ENCODE data around the gene SLC7A9.
"Not testable (repeated sequence)": the region's sequence is repeated elsewhere in the genome, so short reads cannot be mapped to it uniquely, and the experiment has no call there.

The SLC7A9 gene

GRCh38 chr19:32789429-32789828 is 80.1 kb downstream of the SLC7A9 start:
- no peak overlapping the region for H3K4me3 ChIP-seq (ENCODE audit: low read depth, low read length)
- TF ChIP-seq, protein P1, sequence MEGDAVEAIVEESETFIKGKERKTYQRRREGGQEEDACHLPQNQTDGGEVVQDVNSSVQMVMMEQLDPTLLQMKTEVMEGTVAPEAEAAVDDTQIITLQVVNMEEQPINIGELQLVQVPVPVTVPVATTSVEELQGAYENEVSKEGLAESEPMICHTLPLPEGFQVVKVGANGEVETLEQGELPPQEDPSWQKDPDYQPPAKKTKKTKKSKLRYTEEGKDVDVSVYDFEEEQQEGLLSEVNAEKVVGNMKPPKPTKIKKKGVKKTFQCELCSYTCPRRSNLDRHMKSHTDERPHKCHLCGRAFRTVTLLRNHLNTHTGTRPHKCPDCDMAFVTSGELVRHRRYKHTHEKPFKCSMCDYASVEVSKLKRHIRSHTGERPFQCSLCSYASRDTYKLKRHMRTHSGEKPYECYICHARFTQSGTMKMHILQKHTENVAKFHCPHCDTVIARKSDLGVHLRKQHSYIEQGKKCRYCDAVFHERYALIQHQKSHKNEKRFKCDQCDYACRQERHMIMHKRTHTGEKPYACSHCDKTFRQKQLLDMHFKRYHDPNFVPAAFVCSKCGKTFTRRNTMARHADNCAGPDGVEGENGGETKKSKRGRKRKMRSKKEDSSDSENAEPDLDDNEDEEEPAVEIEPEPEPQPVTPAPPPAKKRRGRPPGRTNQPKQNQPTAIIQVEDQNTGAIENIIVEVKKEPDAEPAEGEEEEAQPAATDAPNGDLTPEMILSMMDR (IDR thresholded peaks at IDR 0.05; ENCODE audit: low read depth, low read length) = no peak

GRCh38 chr19:32787895-32788294 is 81.7 kb downstream of the SLC7A9 start:
- H3K4me3 ChIP-seq (ENCODE audit: low read depth, low read length) = not testable (repeated sequence)

- H3K4me3 ChIP-seq (ENCODE audit: low read depth, low read length) = not testable (repeated sequence)
Measured at GRCh38 chr19:32787161-32787813, 82.3 kb downstream of the SLC7A9 start.

- H3K4me3 ChIP-seq (ENCODE audit: low read depth, low read length) = not testable (repeated sequence)
Measured at GRCh38 chr19:32782089-32782488, 87.5 kb downstream of the SLC7A9 start.

- H3K4me3 ChIP-seq (ENCODE audit: low read depth, low read length) = no peak overlapping the region
- TF ChIP-seq, protein P1 (IDR thresholded peaks at IDR 0.05; ENCODE audit: low read depth, low read length) = no peak
Measured at GRCh38 chr19:32781280-32781679, 88.3 kb downstream of the SLC7A9 start.
